Inflammatory macrophage treated with lipopolysaccharide for 1 hour (primary cell): Measurements from ENCODE around the gene POLD1.

Experiments
- DNase-seq, 2 donors: peaks; one replicate each; pipeline ENCODE4 v3.0.0-alpha.2; 2020 to 2022

The POLD1 gene

DNA sequence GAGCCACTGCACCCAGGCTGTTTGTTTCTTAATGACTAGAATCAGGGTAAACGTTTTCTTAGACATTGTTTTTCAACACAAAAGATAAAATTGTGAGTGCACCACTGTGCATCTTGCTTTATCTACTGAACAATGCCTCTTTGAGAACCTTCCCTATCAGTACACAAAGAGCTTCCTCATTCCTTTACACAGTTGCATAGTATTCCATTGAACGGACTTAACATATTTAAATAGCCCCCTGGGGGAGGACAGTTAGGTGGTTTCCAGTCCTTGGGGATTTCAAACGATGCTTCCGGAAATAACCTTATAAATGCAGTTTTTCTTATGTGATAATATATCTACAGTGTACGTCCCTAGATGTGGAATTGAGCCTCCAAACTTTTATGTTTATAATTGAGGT is 8.6 kb downstream of the POLD1 start:
- DNase-seq, result no peak

DNA sequence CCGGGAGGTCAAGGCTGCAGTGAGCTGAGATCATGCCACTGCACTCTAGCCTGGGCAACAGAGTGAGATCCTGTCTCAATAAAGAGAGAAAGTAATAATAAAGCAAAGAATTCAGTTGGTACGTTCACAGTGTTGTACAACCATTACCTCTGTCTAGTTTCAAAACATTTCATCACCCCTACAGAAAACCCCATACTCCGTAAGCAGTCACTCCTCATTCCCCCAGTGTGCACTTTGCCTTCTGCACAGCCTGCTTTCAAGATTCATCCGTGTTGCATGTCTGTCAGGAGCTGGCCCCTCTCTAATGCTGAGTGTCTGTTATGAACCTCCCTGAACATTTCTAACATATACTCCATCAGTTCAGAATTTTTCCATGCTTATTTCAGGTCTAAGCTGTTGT is 9.4 kb downstream of the POLD1 start:
- DNase-seq, result no peak

- DNase-seq, result no peak
These were observed 9.9 kb downstream of the POLD1 start for GRCh38 chr19:50394017-50394416.

DNA sequence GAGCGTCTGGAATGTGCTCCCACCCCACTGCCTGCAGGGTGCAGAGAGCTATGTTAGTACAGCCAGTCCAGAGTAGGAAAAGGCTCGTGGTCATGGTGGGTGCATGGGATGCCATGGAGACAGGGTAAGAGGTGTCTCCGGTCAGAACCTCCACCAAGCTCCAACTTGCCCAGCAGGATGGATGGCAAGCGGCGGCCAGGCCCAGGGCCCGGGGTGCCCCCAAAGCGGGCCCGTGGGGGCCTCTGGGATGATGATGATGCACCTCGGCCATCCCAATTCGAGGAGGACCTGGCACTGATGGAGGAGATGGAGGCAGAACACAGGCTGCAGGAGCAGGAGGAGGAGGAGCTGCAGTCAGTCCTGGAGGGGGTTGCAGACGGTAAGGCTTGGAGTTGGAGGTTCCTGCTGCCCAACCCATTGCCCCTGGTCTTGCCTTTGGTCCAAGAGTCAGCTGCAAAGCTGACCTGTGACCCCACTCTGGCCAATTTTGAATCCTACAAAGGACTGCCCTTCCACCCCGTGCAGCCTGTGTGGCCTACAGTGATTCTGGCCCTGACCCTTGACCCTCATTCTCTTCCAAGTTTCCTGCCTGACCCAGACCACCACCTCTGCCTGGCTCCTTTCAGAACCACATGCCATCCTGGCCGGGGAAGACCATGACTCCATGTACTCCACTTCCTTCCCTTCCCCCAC is 14.7 kb downstream of the POLD1 start:
- no peak for DNase-seq

- DNase-seq, result no peak
These were observed 15.2 kb downstream of the POLD1 start for GRCh38 chr19:50399368-50399745.

DNA sequence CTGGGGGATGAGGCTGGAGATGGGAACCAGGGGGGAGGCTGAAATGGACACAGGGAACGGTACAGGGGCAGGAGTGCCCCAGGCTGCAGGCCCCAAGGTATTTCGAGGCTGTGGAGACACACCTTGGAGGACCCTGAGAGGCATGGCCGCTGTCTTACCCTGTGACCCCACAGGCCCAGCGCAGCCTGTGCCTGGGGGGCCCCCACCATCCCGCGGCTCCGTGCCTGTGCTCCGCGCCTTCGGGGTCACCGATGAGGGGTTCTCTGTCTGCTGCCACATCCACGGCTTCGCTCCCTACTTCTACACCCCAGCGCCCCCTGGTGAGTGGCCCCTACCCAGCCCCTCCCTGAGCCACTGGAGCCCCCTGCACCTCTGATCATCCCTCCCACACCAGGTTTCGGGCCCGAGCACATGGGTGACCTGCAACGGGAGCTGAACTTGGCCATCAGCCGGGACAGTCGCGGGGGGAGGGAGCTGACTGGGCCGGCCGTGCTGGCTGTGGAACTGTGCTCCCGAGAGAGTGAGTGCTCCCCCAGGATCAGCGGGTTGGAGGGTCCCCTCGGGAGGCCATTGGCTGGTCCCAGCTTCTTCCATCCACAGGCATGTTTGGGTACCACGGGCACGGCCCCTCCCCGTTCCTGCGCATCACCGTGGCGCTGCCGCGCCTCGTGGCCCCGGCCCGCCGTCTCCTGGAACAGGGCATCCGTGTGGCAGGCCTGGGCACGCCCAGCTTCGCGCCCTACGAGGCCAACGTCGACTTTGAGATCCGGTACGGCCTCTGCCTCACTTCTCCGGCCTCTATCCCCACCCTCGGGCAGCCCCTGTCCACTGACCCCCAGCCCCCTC is 17.7 kb downstream of the POLD1 start:
- DNase-seq, result no peak

- DNase-seq, result no peak
These were observed 18.6 kb downstream of the POLD1 start for GRCh38 chr19:50402544-50403301.

GRCh38 chr19:50406156-50406820 is 22.1 kb downstream of the POLD1 start:
- DNase-seq, result no peak

- no peak for DNase-seq
These were observed 22.7 kb downstream of the POLD1 start for GRCh38 chr19:50406829-50407228.

GRCh38 chr19:50409347-50409746 is 25.2 kb downstream of the POLD1 start:
- no peak for DNase-seq

DNA sequence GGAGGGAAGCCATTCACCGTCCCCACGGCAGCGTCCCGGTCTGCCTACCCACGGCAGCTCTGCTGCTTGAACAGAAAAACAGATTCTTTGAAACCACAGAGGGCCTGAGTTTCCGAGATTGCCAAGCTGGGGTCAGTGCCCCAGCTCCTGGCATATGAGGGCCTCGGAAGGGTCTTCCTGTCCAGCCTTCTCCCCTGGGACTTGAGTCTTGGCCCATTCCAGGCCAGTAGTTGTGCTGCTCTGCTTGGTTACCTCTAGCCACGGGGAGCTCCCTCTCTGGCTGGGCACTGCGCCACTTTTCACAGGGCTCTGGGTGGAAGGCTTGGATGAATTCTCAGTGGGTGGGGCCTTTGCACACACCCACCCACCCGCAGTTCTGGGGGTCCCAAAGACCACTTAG is 26.0 kb downstream of the POLD1 start:
- no peak for DNase-seq

DNA sequence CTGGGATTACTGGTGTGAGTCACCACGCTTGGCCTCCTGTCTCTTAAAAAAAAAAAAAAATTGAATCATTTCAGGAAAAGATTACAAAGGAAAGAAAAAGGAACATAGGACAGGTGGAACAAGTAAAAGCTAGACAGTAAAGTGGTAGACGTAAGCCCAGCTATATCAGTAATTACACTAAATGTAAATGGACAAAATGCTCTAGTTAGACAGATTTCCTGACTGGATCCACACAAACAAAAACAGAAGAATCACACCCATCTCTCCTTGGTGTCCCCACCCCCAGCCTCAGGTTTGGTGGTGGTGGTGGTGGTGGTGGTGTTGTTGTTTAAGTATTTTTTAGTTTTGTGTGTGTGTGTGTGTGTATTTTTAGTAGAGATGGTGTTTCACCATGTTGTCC is 28.3 kb downstream of the POLD1 start:
- no peak for DNase-seq

DNA sequence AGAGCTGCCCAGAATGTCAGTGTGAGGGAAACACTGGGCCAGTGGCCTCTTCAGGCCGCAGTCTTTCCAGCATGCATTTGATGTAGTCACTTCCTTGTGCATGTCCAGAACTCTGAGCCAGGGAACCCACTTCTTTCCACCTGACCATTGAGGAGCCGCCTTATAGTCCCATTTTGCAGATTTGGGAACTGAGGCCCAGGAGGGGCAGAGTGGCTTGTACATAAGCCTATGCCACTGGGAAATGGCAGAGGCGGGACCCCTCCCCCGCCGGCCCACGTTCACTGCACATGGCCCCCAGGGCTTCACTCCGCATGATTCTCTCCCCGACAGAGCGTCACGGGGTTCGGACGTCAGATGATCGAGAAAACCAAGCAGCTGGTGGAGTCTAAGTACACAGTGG is 28.9 kb downstream of the POLD1 start:
- DNase-seq, result no peak

- no peak for DNase-seq
These were observed 29.4 kb downstream of the POLD1 start for GRCh38 chr19:50413531-50413930.

DNA sequence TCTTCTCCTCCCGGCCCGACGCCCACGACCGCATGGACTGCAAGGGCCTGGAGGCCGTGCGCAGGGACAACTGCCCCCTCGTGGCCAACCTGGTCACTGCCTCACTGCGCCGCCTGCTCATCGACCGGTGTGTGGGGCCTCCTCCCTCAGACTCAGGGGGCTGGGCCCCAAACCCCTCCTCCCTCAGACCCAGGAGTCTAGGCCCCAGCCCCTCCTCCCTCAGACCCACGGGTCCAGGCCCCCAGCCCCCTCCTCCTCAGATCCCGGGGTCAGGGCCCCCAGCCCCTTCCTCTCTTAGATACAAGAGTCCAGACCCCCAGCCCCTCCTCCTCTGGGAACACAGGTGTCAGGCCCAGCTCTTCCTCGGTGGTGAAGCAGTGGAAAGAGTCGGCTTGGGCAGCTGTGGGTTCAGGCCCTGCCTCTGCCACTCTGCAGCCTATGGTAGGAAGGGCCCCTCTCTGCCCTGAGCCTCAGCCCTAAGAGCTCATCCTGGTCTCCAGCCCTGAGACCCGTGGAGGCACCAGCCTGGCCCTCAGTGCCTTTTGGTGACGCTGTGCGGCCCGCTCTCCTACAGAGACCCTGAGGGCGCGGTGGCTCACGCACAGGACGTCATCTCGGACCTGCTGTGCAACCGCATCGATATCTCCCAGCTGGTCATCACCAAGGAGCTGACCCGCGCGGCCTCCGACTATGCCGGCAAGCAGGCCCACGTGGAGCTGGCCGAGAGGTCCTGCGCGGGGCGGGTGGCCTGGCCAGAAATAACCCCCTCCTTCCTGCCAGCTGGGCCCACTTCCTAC is 30.9 kb downstream of the POLD1 start:
- DNase-seq, result peak; percentile 63 to 87

- peak; percentile 23 to 38 for DNase-seq
These were observed 31.5 kb downstream of the POLD1 start for GRCh38 chr19:50415661-50416033.

DNA sequence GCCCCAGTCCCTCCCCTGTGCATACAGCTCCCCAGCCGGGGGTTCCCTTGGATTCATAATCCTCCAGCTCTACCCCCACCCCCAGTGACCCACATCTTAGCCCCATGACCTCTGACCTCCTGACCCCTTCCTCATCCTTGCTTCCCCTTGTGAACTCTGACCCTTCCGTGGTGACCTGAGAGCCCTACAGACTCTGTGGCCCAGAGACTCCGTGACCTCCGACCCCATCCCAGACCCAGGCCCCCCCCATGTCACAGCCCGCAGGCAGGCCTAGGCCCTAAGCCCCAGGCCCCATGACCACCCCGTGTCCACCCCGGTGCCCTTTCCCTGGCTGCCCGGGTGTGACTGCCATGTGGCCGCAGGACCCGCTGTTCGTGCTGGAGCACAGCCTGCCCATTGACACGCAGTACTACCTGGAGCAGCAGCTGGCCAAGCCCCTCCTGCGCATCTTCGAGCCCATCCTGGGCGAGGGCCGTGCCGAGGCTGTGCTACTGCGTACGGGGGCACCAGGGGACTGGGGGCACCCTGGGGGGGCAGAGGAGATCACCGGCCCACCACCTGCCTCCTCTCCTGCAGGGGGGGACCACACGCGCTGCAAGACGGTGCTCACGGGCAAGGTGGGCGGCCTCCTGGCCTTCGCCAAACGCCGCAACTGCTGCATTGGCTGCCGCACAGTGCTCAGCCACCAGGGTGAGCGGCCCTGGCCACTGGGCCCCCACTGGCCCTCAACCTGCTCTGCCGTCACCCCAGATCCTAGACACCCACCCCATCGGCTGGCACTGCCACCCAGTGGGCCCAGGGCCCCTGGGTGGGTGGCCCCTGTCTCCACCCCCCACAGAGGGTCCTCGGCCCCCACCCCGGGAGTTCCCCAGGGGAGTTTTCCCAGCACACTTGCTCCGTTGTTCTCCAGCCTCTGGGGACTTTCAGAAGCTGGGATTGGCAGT is 32.2 kb downstream of the POLD1 start:
- no peak for DNase-seq

DNA sequence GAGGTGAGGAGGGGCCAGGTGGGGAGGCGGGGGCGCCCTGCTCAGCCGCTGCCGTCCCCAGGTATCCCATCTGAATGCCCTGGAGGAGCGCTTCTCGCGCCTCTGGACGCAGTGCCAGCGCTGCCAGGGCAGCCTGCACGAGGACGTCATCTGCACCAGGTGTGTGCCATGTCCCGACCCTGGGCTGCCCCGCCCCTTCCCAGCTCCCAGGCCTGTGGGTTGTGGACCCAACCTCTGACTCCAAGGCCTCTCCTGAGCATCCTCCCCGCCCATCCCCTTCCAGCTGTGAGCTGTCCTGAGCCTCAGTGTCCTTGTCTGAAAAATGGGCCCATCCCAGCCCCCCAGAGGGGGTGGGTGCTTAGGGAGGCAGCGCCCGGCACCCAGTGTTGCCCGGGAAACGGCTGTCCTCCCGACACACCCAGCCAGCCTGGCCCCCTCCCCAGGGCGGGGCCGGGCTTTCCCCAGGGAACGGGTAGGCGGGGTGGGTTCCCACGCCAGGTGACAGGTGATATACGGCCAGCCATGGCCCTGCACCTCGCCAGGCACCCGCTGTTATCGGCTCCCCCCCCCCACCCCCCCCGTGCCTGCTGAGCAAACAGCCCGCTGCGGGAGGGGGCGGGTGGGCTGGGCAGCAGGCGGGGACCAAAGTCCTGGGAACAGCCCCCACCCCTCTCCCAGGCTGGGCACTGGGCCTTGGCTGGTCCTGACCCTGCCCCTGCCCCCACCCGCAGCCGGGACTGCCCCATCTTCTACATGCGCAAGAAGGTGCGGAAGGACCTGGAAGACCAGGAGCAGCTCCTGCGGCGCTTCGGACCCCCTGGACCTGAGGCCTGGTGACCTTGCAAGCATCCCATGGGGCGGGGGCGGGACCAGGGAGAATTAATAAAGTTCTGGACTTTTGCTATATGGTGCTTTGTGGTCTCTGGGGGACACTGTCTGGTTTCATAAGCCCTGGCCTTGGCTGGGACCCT is 33.2 kb downstream of the POLD1 start:
- no peak for DNase-seq

- no peak for DNase-seq
These were observed 34.3 kb downstream of the POLD1 start, which contains the start of gene SPIB for GRCh38 chr19:50418176-50419021. TSS of gene SPIB (plus strand) at chr19:50418938. CDS start at chr19:50418963, 25 bp downstream.
